Skeletal muscle satellite cell (primary cell): ENCODE data around the gene NUP58.
A peak's percentile ranks its signal among the peaks of the same experiment; 100 is the strongest.

Source experiments
- H3K27me3 ChIP-seq: 2 replicates; pipeline ENCODE4 v1.7.0; 2013; ENCODE audit warnings: low read length; ENCODE audit not compliant: control insufficient read depth, insufficient read depth
- H3K36me3 ChIP-seq: 2 replicates; pipeline ENCODE4 v1.7.0; 2013; ENCODE audit warnings: mild to moderate bottlenecking, control low read depth, low read length; ENCODE audit not compliant: insufficient read depth
- H3K4me1 ChIP-seq: 2 replicates; pipeline ENCODE4 v1.7.0; 2013; ENCODE audit warnings: low read length; ENCODE audit not compliant: control insufficient read depth, insufficient read depth
- H3K4me2 ChIP-seq: 2 replicates; pipeline ENCODE4 v1.7.0; 2013; ENCODE audit warnings: mild to moderate bottlenecking, low read length
- H3K4me3 ChIP-seq: 2 replicates; pipeline ENCODE4 v1.7.0; 2013; ENCODE audit warnings: low read length
- H3K9ac ChIP-seq: 2 replicates; pipeline ENCODE4 v1.7.0; 2013; ENCODE audit warnings: mild to moderate bottlenecking, low read depth, low read length, moderate library complexity
- H3K9me3 ChIP-seq: replicated peaks from 2 replicates; pipeline ENCODE4 v1.7.0; 2013; ENCODE audit warnings: mild to moderate bottlenecking, control low read depth, low read length

Gene NUP58

GRCh38 chr13:25281935-25282332, 19.5 kb upstream of the NUP58 start:
- H3K4me1 ChIP-seq = peaks cover 15% of the 10 kb centered on the region
- peaks cover 5% of the 10 kb centered on the region for H3K36me3 ChIP-seq
- no peak overlapping the region for H3K4me3 ChIP-seq
- H3K27me3 ChIP-seq = no peaks in the 10 kb centered on the region
- H3K4me2 ChIP-seq = no peak overlapping the region
- H3K9ac ChIP-seq = no peak overlapping the region
- no peaks in the 10 kb centered on the region for H3K9me3 ChIP-seq

- peaks cover 5% of the 10 kb centered on the region for H3K36me3 ChIP-seq
- peak overlapping the region; percentile 94 for H3K9ac ChIP-seq
- no peaks in the 10 kb centered on the region for H3K9me3 ChIP-seq
- peak overlapping the region; percentile 85 for H3K4me2 ChIP-seq
- peak overlapping the region; percentile 85 for H3K4me3 ChIP-seq
- peaks cover 3% of the 10 kb centered on the region for H3K27me3 ChIP-seq
- peaks cover 16% of the 10 kb centered on the region for H3K4me1 ChIP-seq
These were observed 15.0 kb upstream of the NUP58 start for GRCh38 chr13:25286308-25286968.

- Histone ChIP-seq H3K9me3 (no peaks in the 10 kb centered on the region), H3K4me3 (peak within 1 kb of the TSS; percentile 85), H3K4me2 (peak within 1 kb of the TSS; percentile 85), H3K9ac (peak within 1 kb of the TSS; percentile 94), H3K4me1 (peaks cover 16% of the 10 kb centered on the region), H3K27me3 (peaks cover 7% of the 10 kb centered on the region), H3K36me3 (peaks cover under 1% of the 10 kb centered on the region)
These were observed 14.2 kb upstream of the NUP58 start, which contains the start of gene MTMR6 for GRCh38 chr13:25286969-25287961. Gene MTMR6 (minus strand): TSS chr13:25287488. CDS start chr13:25287247, 241 bp downstream.

- H3K4me2 ChIP-seq = no peak overlapping the region
- peaks cover 16% of the 10 kb centered on the region for H3K4me1 ChIP-seq
- H3K9ac ChIP-seq = no peak overlapping the region
- peaks cover 7% of the 10 kb centered on the region for H3K27me3 ChIP-seq
- no peaks in the 10 kb centered on the region for H3K36me3 ChIP-seq
- H3K9me3 ChIP-seq = no peaks in the 10 kb centered on the region
- H3K4me3 ChIP-seq = no peak overlapping the region
These were observed 12.5 kb upstream of the NUP58 start for GRCh38 chr13:25288966-25289365.

GRCh38 chr13:25291691-25292090, 9.7 kb upstream of the NUP58 start:
- Histone ChIP-seq H3K27me3 (peaks cover 21% of the 10 kb centered on the region), H3K9ac (no peak overlapping the region), H3K9me3 (no peaks in the 10 kb centered on the region), H3K4me3 (no peak overlapping the region), H3K4me2 (no peak overlapping the region), H3K4me1 (peaks cover 3% of the 10 kb centered on the region), H3K36me3 (no peaks in the 10 kb centered on the region)

GRCh38 chr13:25292301-25292700, 9.1 kb upstream of the NUP58 start:
- H3K9me3 ChIP-seq = no peaks in the 10 kb centered on the region
- H3K9ac ChIP-seq = no peak overlapping the region
- H3K36me3 ChIP-seq = no peaks in the 10 kb centered on the region
- H3K27me3 ChIP-seq = peaks cover 26% of the 10 kb centered on the region
- H3K4me2 ChIP-seq = no peak overlapping the region
- H3K4me1 ChIP-seq = peaks cover 3% of the 10 kb centered on the region
- no peak overlapping the region for H3K4me3 ChIP-seq

- H3K4me3 ChIP-seq = no peak overlapping the region
- H3K9ac ChIP-seq = no peak overlapping the region
- H3K9me3 ChIP-seq = no peaks in the 10 kb centered on the region
- peaks cover 26% of the 10 kb centered on the region for H3K27me3 ChIP-seq
- H3K36me3 ChIP-seq = no peaks in the 10 kb centered on the region
- H3K4me2 ChIP-seq = no peak overlapping the region
- H3K4me1 ChIP-seq = no peaks in the 10 kb centered on the region
These were observed 6.2 kb upstream of the NUP58 start for GRCh38 chr13:25295228-25295627.

- peaks cover 2% of the 10 kb centered on the region for H3K4me1 ChIP-seq
- no peak overlapping the region for H3K9ac ChIP-seq
- H3K4me3 ChIP-seq = no peak overlapping the region
- no peak overlapping the region for H3K4me2 ChIP-seq
- no peaks in the 10 kb centered on the region for H3K36me3 ChIP-seq
- peaks cover 26% of the 10 kb centered on the region for H3K27me3 ChIP-seq
- no peaks in the 10 kb centered on the region for H3K9me3 ChIP-seq
These were observed 5.7 kb upstream of the NUP58 start for GRCh38 chr13:25295701-25296100.

- no peaks in the 10 kb centered on the region for H3K9me3 ChIP-seq
- H3K4me2 ChIP-seq = peak overlapping the region; percentile 75
- H3K9ac ChIP-seq = peak overlapping the region; percentile 90
- H3K27me3 ChIP-seq = peaks cover 12% of the 10 kb centered on the region
- peaks cover 18% of the 10 kb centered on the region for H3K36me3 ChIP-seq
- H3K4me1 ChIP-seq = peaks cover 14% of the 10 kb centered on the region
- H3K4me3 ChIP-seq = peak overlapping the region; percentile 81
These were observed 521 bp upstream of the NUP58 start for GRCh38 chr13:25300861-25301346.

- Histone ChIP-seq H3K9me3 (no peaks in the 10 kb centered on the region), H3K4me1 (peaks cover 14% of the 10 kb centered on the region), H3K4me3 (peak overlapping the region; percentile 81), H3K36me3 (peaks cover 21% of the 10 kb centered on the region), H3K9ac (peak overlapping the region; percentile 90), H3K27me3 (peaks cover under 1% of the 10 kb centered on the region), H3K4me2 (peak overlapping the region; percentile 75)
These were observed 696 bp downstream of the NUP58 start for GRCh38 chr13:25302121-25302520.

- peaks cover 51% of the 10 kb centered on the region for H3K36me3 ChIP-seq
- H3K27me3 ChIP-seq = no peaks in the 10 kb centered on the region
- H3K9ac ChIP-seq = no peak overlapping the region
- H3K4me1 ChIP-seq = peaks cover 8% of the 10 kb centered on the region
- H3K4me2 ChIP-seq = no peak overlapping the region
- no peaks in the 10 kb centered on the region for H3K9me3 ChIP-seq
- H3K4me3 ChIP-seq = no peak overlapping the region
These were observed 5.4 kb downstream of the NUP58 start for GRCh38 chr13:25306671-25307464.
